HG03060 (cell line): ENCODE measurements around the gene XYLT2.
"Not testable (repeated sequence)": the region's sequence is repeated elsewhere in the genome, so short reads cannot be mapped to it uniquely, and the experiment has no call there.

Source experiments
- ATAC-seq: cut with Tn5 transposase; IDR thresholded peaks from one replicate; pipeline ENCODE4 v1.9.1; 2021; ENCODE audit warnings: low read depth, moderate number of reproducible peaks; ENCODE audit not compliant: unreplicated experiment

Gene XYLT2

GRCh38 chr17:50345432-50346312 lies at the start of gene XYLT2:
TSS of gene XYLT2 (plus strand) at chr17:50346126. CDS start at chr17:50346141, 15 bp downstream.
- no peak for ATAC-seq

- ATAC-seq = no peak
Measured at GRCh38 chr17:50297407-50297865, 48.5 kb upstream of the XYLT2 start.

GRCh38 chr17:50298018-50298417 lies 47.9 kb upstream of the XYLT2 start:
- ATAC-seq = no peak

DNA sequence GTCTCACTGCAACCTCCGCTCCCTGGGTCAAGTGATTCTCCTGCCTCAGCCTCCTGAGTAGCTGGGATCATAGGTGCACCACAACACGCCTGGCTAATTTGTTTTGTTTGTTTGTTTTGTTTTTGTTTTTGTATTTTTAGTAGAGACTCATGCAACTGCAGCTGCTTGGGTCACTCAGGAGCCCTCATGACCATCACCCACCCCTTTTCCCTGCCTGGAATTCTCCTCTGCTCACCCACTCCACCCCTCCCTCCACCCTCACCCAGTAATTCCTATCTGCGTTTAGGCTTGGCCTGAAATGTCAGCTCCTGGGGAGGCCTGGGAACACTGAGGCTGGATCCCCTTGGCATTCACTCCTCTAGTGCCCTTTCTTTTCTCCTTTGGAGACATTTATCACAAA lies 46.1 kb upstream of the XYLT2 start:
- ATAC-seq = no peak

DNA sequence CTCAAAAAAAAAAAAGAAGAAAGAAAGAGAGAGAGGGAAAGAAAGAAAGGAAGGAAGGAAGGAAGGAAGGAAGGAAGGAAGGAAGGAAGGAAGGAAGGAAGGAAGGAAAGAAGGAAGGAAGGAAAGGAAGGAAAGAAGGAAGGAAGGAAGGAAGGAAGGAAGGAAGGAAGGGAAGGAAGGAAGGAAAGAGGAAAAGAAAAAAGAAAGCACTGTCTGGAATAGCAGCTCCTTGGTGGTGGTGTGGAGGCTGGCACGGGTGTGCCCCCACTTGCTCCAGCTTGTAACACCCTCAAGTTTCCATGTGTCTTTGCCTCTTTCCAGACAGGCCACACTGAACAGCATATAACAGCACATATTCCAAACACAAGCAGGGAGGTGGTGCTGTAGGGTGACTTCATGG lies 45.1 kb upstream of the XYLT2 start:
- ATAC-seq = not testable (repeated sequence)

DNA sequence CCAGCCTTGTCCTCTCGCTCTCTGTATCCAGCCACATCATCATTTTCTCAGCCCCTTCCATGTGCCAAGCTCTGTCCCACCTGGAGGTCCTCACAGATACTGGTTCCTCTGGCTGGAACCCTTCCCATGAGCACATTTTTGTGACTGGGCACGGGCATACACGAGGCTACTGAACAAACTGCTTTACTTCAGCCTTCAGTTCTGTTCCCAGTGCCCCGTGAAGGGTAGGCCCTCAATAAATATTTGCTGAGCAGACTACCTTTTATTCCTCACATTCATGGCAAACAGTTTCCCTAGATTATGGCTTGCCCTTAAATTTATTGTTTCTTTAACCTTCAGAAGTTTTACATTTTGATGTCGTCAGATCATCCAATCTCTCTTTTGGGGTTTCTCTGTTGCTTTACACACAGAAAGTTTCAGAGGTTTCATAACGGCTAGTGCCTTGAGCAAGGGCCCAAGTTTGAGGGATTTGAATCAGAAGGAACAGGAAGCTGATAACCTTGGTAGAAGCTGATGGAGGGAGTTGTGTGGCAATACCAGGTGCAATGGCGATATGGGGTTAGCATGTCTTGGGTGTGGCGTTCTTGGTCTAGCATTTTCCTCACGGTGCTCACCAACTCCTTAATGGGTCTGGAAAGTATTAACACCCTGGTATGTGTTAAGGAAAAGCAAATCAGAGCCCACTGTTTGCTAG lies 43.9 kb upstream of the XYLT2 start:
- ATAC-seq = no peak

DNA sequence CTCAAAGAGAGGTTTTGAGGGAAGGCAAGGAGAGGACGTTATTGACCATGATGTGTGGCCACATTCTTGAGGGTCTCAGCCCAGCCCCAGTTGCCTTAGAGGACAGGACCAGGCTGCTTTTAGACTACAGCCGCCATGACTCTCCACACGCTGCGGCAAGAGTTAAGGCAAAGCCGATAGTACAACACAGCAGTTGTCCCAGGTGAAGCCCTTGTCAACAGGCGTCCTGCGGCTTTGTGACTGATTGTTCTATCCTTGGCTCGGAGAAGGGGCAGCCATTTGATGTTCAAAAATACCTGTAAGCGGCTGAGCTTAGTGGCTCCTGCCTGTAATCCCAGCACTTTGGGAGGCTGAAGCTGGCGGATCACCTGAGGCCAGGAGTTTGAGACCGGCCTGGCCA lies 42.9 kb upstream of the XYLT2 start:
- no peak for ATAC-seq

GRCh38 chr17:50303596-50303995 lies 42.3 kb upstream of the XYLT2 start:
- ATAC-seq = no peak

DNA sequence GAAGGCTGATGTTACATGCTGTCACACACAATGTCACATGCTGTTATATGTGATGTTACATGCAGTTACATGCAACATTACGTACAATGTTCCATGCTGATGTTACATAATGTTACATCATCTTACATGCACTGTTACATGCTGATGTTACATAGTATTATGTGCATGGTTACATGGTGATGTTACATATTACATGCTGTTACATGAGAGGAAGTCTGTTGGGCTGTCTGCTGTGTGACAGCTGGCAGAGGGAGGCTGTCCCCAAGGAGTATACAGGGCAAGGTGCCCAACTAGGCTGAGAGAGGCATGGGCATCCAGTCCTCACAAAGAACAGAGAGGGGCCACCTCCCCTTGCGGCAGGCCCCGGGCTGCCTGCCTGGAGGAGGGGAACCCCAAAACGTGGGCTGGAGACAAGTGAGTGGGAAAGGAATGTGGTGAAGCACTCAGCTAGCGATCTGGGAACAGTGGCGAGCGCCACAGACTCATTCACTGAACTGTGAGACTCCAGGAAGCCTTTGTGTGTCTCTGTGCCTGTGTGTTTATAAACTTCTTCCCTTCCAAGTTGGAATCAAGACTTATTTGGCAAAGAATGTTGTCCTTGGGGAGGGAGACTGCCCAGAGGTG lies 41.0 kb upstream of the XYLT2 start:
- no peak for ATAC-seq

- ATAC-seq = no peak
Measured at GRCh38 chr17:50307654-50308053, 38.3 kb upstream of the XYLT2 start.

GRCh38 chr17:50308666-50309065 lies 37.3 kb upstream of the XYLT2 start:
- ATAC-seq = no peak

DNA sequence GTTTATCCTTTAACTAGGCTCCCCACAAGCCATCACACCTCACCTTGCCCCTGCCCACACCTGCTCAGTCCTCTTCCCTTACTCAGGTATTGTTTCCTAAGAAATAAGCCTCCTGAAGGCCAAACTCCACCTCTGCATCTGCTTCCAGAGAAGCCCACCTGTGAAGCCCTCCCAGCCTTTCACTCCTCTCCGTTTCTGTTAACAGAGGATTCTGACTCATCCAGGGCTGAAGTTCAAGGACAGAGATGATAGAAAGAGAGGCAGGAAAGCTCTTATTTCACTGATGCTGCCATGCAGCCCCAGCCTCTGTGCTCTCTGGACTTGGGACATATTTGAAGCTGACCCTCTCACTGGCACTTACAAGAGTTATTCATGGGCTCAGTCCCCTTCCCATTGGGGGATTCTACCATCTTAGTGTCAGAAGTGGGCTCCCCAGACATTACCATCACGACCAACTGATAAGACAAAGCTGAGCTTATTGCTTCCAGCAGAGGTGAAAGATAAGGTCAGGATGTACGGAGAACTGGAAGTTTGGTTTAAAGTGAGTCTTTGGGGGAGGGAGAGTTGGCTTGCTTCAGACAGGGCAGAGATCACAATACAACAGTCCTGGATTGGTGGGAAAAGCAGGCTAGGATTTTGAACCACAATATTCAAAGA lies 35.3 kb upstream of the XYLT2 start:
- ATAC-seq = no peak

GRCh38 chr17:50311112-50311460 lies 34.8 kb upstream of the XYLT2 start:
- ATAC-seq = no peak

- no peak for ATAC-seq
Measured at GRCh38 chr17:50311483-50311882, 34.4 kb upstream of the XYLT2 start.

DNA sequence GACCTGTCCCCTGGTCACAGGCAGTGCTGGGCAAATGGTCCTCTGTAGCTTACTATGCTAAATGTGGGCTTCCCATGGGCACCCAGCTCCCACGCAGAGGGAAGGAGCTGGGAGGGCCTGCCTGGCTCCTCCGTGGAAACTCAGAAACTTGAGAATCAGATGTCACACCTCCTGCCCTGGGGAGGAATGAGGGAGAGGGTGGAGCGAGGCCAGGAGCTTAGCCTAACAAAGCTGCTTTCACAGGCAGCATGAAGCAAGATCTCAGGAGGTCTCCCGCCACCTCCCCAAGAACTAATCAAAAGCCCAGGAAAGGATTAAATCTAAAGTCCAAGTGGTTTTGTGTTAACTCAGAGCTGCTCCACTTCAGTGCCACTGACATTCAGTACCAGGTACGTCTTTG lies 33.6 kb upstream of the XYLT2 start:
- ATAC-seq = no peak

DNA sequence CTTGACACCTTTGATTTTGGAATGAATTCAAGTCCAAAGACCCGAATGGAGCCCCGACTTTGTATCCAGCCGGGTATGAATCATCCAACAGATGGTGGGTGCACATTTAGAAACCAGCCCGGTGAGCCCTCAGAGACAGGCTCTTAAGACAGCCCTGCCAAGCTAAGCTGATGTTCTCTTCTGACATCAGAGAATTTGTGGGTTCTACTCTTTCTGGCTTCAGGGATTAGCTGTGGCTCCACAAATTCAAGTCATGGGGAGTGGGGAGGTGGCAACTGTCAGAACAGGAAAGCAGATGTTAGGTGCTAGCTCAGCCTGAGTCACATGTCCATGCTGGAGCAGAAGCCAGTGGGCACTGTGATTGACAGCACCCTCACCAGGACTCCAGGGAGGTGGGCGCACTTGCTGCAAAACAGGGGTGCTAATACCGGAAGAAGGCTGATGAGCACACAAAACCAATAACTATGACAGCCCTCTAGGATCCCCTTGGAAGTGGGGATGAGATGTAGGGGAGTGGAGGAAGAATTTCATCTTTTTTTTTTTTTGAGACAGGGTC lies 31.4 kb upstream of the XYLT2 start:
- no peak for ATAC-seq

DNA sequence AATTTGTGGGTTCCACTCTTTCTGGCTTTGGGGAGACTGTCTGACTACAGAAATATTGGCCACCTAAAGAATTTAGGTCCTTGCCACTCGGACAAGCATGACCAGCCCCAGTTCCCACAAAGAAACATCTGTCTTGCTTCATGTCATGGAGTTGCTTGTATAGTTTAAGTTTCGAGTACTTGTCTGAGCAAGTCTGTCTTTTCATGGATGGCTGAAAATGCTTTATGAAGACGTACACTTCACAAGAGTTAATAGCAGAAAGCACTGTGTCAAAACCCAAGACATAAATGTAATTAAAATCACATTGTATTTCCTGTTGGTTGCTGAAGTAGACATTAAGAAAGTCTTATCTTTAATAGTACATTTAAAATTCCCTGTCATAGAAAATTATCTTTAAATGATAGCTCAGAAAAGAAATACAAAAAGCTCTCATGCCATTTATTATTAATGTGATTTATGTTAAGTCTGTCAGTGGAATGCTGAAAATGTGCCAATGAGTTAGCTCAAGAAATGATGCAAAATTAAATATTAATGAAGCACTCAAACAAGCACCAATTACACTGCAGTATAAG lies 29.8 kb upstream of the XYLT2 start:
- ATAC-seq = no peak

DNA sequence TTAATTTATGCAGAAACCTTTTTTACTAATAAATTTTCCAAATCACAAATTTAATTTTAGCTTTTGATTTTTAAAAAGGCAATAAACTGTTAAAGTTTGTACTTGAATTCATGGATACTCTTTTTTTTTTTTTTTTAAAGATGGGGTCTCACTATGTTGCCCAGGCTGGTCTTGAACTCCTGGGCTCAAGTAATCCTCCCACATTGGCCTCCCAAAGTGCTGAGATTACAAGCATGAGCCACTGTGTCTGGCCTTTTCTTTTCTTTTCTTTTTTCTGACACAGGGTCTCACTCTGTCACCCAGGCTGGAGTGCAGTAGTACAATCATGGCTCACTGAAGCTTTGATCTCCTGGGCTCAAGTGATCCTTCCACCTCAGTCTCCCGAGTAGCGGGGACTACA lies 29.3 kb upstream of the XYLT2 start:
- not testable (repeated sequence) for ATAC-seq

DNA sequence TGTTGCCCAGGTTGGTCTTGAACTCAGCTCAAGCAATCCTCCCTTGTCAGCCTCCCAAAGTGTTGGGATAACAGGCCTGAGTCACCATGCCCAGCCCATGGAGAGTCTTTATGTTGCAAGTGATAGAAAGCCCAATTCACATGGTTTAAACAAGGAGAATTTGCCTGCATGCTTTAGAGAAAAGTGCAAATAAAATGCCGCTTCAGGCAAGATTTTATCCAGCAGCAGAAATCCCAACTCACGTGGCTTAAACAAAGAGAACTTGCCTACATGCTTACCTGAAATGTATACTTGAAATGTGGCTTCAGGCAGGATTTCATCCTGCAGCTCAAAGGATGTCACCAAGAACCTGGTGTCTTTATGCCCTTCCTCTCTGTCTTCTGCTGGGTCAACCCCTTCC lies 28.8 kb upstream of the XYLT2 start:
- no peak for ATAC-seq
